Activated CD4-positive, alpha-beta T cell treated with anti-CD3 and anti-CD28 coated beads for 1 hour (primary cell): ENCODE measurements around the gene CDHR5.

Experiments
- DNase-seq: peaks from one replicate; pipeline ENCODE4 v3.0.0-alpha.2; 2020

The CDHR5 gene

DNA sequence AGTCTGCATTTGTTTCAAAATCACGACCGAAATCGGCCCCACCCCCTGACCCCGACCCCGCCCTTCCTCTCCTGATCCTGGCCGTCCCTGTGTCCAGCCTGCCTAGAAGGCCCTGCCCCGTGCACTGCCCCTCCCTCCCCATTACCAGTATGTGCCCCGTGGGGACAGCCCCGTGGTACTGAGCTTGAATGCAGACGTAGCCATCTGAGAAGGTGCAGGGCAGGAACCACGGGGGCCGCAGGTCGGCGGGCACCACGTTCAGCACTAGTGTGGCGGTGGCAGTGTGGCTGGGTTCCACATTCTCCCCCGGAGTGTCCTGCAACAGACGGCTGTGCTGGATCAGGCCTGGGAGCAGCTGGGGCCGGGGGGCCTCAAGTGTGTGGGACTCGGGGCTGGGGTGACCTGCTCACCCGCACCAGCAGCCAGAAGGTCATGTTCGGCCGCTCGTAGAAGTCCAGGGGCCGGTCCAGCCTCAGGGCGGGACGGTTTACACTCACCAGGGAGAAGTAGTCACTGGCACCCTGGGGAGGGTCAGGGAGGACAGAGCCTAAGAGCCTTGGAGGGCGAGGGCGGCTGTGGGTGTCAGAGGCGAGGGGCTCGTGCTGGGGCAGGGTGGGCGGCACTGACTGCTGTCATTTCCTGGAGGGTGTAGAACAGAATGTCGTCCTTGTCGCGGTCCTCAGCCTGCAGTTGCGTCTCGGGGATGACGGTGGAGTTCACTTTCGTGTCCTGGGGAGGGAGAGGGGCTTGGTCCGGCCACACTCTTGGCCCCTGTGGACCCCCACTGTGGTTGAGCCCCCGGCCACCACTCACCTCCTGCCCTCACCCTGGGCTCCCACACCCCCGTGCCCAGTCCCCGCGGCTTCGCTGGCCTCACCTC, 3.6 kb downstream of the CDHR5 start:
- no peak for DNase-seq

DNA sequence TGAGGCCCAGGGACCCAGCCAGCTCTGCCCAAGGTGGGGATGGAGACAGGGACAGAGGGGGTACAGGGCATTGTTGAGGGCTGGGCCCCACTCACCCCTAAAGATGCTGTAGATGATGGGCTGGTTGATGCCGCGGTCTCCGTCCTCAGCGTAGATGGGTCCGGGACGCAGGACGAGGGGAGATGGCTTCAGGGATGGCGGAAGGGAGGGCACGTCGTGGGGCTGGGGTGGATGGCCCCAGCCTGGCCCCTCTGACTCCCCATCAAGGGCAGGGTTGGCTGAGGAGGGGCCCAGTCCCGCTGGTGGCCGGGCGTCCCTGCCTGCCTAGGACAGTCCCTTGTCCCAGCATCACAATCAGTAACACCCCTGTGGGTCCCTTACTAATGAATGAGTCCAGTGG, 4.6 kb downstream of the CDHR5 start:
- no peak for DNase-seq

DNA sequence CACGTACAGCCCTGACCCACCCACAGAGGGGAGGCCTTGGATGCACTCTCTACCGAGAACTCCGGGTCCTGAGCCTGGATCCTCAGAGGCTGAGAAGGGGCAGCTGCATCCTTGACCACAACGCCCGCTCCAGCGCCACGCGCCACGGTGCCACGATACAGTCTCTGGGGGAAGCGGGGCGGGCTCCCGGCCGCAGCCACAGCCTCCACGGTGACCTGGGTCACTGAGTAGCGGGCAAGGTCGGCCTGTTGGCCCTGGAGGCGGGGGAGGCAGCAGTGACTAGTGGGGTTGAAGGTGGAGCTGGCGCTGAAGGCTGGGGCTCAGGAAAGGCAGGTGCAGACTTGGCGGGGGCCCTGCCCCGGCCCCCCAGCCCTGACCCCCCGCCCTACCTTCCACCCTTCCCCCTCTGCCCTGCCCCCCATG, 5.1 kb downstream of the CDHR5 start:
- no peak for DNase-seq

DNA sequence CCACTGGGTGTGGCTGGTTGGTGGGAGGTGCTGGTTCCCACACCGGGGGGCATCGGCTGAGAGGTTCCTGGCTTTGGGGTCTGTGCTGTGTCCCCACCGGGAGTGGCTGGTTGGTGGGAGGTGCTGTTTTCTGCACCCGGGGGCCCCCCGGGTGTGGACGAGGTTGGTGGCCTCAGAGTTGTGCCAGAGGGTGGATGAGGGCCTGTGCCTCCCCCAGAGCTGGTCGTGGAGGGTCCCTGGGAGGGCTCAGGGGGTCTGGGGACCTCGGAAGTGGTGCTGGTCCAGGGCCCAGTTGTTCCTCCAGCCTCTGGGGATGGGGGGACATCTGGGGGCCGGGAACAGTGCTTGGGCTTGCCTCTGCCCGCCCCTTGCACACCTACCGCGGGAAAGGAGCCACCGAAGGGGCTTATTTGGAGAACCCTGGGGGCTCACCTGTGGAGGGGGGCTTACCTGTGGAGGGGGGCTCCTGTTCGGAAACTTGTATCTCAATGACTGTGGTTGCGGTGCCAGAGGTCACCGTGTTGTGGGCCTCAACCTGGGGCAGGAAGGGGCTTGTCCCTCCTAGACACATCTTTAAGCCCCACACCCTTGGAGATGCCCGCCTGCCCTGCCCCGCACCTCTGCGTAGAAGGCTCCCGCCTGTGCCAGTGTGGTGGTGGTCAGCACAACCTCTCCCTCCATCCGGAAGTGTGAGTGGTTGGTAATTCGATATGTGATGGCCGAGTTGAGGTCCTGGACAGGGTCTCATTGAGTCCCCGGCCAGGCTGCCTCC, 5.7 kb downstream of the CDHR5 start:
- no peak for DNase-seq

DNA sequence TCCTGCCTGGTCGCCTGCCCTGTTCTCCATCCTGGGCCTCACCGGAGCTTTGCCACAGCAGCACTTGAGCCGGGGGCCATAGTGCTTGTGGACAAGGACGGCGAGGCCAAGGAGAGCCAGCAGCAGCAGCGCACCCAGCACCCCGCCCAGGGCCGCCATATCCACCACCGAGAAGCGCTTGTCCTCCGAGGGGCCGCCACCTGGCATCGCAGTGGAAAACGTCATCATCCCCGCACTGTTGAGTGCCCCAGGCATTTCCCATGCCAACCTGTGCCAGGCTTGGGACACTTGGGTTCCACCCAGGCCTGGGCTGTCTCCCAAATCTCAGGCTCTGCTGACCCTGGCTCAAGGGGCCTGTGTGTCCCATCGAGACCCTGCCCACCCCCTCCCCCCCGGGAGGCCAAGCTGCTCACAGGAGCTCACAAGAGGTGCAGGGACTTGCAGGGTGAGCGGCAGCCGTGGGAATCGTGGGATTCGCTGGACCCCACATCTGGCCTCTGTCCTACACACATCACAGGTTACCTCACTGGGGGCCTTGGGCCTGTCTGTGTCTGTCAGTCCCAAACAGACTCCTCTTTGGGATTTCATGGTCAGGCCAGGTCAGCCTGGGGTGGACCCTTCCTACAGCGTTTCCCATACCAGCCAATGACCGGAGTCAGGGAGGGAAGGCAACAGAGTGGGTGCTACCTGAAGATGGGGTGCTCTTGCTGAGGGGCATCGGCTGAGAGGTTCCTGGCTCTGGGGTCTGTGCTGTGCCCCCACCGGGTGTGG, 6.7 kb downstream of the CDHR5 start:
- no peak for DNase-seq

DNA sequence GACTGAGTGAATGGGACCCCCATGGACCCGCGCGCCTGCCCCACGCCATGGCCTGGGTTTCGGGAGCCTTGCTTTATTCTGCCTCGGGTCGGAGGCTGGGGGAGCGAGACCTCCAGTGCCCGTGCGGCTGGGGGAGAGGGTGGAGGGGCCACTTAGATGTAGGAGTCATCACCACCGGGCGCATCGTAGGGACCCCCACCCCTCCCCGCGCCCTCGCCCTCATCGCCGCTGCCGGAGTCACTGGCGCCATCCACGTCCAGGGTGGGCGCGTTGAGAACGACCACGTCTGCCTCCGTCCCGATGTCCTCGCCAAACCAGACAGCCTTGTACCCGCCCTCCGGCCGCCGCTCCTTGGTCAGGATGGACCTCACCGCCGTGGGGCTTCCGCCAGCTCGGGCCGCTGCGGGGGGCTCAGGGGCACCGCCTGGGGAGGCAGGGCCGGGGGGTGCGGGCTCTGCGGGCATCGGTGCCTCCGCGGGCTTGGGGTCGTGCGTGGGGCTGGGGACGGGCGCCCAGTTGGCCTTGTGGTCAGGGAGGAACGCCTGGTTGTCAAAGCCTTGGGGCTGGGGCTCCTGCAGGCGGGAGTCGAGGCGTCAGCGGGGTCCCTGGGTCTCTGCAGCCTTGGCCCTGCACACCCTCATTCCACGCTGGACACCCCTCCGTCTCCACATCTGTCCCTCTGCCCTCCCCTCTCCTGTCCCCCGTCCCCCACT, 7.4 kb downstream of the CDHR5 start:
- DNase-seq, result no peak

GRCh38 chr11:616320-617198, 8.2 kb downstream of the CDHR5 start:
- no peak for DNase-seq

DNA sequence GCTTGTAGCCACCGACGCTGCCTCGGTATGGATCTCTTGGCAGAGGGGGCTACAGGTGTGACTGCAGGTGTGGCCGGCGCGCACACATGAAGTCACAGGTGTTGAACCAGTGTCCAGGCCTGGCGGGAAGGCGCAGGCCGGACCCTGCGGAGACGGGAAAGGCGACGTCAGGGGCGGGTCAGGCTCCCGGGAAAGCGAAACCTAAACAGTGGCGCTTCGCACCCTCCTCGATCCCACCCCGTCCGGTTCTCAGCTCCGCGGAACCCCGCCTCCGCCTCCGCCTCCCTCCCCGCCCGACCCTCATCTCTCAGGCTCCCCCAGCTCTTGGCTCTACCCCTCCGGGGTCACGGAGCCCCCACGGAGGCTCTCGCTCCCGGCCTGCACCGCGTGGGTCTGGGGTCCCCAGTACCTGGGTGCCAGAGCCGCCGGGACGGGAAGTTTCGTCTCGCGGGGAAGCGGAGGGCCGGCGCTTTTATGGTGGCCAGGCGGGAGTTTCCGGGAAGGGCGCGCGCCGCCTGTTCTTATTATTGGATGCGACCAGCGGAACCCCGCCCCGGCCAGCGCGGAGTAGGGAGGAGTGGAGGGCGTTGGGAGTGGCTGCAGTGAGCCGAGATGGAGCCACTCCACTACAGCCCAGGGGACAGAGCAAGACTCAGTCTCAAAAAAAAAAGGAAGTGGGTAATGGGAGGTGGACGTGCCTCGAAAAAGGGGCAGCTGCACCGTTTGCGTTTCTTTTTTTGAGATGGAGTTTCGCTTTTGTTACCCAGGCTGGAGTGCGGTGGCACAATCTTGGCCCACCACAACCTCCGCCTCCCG, 9.0 kb downstream of the CDHR5 start, which contains the start of gene IRF7:
IRF7 (minus strand) TSS at position 447 of the 816 bp plus-strand sequence. CDS start 586 bp downstream, outside the sequence.
- DNase-seq, result peak; percentile 89

DNA sequence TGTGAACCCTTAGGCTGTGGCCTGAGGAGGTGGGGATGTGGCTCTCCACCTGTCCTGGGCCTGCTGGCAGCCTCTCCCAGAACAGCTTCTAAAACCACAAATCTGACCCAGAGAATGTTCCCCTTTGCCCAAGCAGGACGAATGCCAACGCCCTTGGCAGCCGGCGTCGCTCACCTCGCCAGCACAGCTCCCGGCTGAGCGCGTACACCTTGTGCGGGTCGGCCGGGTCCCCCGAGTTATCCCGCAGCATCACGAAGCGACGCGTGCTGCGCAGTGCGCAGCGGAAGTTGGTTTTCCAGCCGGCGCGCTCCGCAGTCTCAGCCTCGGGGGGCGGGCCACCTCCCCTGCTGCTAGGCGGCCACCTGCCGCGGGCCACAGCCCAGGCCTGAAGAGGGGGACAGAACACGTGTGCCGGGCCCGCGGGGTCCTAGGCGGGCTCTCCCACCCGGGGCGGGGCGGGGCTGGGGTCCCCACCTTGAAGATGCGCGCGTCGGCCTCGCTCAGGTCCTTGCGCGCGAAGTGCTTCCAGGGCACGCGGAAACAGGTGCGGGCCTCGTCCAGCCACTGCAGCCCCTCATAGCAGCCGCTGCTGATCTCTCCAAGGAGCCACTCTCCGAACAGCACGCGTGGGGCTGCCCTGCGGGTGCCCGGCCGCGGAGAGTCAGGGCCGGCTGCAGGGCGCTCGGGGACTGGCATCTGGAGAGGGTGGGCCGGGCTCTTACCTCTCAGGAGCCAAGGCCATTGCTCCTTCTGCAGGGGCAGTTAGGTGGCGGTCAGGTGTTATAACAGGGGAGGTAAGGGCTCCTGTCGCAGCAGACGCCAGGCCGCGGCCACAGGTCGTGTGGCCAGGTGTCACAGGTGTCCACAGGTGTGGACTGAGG, 9.9 kb downstream of the CDHR5 start:
- peak; percentile 29 for DNase-seq

GRCh38 chr11:614021-614622, 10.6 kb downstream of the CDHR5 start:
- peak; percentile 32 for DNase-seq

DNA sequence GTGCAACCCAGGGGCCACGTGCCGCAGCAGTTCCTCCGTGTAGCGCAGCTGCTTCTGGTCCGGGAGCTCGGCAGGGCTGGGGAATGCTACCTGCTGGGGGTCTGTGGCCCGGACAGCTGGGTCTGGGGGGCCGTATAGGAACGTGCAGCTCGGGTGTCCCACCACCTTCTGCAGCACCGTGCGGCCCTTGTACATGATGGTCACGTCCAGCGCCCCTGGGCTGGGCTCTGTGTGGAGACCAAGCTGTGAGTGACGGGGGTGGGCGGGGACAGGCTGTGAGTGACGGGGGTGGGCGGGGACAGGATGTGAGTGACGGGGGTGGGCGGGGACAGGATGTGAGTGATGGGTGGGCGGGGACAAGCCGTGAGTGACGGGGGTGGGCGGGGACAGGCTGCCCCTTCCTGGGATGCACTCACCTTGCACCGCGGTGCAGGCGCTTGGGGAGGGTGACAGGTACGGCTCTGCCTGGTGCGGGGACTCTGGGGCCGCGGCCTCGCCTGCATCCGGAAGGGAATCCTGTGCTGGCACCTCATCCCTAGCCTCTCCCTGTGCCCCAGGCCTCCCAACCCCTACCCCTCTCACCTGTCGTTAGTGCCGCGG, 11.3 kb downstream of the CDHR5 start:
- peak; percentile 71 for DNase-seq

- no peak for DNase-seq
Measured at GRCh38 chr11:612961-613300, 11.8 kb downstream of the CDHR5 start.

GRCh38 chr11:612201-612960, 12.4 kb downstream of the CDHR5 start:
- DNase-seq, result peak; percentile 37

GRCh38 chr11:611001-611996, 13.5 kb downstream of the CDHR5 start:
- peak; percentile 52 for DNase-seq

DNA sequence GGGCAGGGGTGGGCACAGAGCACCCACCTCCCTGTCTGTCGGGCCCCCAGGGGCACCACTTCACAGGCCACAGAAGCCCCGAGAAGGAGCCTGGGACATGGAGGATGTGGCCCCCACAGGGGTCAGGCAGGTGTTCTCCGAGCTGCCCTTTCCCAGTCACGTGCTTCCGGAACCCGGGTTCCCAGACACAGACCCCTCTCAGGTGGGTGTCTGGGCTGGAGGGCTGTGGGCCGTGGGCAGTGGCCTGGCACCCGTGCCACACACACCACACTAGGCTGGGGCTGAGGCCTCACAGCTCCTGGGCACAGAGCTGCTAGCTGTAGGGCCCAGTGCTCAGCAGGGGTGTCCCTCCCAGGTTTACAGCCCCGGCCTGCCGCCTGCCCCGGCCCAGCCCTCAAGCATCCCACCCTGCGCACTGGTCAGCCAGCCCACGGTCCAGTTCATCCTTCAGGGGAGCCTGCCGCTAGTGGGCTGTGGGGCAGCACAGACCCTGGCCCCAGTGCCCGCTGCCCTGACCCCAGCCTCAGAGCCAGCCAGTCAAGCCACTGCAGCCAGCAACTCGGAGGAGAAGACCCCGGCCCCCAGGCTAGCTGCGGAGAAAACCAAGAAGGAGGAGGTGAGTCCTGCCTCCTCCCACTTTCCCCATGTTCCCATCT, 14.5 kb downstream of the CDHR5 start:
- DNase-seq, result peak; percentile 23

DNA sequence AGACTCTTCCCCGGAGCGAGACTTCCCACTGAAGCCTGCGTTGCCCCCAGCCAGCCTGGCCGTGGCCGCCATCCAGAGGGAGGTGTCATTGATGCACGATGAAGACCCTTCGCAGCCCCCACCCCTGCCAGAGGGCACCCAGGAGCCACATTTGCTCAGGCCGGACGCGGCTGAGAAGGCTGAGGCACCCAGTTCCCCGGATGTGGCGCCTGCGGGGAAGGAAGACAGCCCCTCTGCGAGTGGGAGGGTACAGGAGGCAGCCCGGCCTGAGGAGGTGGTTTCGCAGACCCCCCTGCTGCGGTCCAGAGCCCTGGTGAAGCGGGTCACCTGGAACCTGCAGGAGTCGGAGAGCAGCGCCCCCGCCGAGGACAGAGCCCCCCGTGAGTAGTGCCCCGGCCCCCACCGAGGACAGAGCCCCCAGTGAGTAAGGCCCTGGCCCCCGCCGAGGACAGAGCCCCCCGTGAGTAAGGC, 15.4 kb downstream of the CDHR5 start:
- DNase-seq, result no peak
